ENCODE measurements around the gene PSG3.
"Not testable (repeated sequence)": the region's sequence is repeated elsewhere in the genome, so short reads cannot be mapped to it uniquely, and the experiment has no call there.

The PSG3 gene

DNA sequence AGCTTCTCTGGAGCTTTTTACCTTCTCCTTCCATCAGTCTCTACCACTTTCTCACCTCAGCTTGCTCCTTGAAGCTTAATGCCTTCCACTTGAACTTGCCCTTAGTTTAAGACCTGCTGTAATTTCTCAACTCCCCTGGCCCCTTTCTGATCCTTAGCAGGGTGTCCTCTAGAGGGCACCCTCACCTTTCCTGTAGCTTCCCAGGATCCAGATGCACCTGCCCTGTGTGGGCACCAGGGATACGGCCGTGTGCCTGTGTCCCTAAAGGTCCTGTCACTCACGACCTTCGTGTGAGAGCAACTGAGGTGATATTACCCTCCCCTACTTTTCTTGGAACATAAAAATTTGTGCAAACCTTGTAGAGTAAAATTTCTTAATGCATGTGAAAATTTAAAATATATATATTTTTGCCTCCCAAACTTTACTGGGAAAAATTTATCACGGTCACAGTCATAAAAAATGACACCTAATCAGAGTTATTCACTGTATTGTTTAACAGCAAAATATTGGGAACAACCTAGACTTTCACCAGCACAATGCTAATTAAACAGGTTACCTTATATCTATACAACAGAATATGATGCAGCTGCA is 46.4 kb downstream of the PSG3 start:
- DNase-seq: no peak

DNA sequence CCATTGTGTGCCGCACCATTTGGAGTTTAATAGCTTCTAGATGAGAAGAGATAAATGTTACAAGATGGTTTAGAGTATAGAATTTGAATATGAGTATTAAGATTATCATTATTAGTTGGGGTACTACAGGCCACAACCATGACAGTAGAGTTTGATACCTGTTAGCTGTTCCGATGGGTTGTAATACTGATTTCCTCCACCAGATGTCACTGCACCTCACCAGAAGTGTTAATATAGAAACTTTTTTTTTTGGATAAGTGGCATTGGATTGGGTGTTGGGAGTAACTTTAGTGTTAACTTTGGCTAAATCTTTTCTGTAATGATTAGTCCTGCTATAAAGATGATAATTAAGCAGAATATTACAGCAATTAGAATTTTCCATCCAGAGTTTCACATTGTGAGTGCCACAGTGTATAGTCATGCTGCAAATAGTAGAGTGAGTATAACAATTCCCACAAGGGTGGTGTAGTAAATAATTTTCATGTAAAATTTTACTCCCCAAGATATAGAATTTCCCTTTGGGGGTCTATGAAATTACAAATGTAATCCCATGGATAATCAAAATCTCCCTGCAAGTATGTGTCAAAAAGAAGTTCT is 56.3 kb downstream of the PSG3 start:
- no peak for DNase-seq

DNA sequence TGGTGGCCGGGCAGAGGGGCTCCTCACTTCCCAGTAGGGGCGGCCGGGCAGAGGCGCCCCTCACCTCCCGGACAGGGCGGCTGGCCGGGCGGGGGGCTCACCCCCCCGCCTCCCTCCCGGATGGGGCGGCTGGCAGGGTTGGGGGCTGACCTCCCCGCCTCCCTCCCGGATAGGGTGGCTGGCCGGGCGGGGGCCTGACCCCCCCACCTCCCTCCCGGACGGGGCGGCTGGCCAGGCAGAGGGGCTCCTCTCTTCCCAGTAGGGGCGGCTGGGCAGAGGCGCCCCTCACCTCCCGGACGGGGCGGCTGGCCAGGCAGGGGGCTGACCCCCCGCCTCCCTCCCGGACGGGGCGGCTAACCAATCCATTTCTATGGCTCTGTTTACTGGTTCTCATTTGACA is 64.0 kb downstream of the PSG3 start:
- DNase-seq: not testable (repeated sequence)

DNA sequence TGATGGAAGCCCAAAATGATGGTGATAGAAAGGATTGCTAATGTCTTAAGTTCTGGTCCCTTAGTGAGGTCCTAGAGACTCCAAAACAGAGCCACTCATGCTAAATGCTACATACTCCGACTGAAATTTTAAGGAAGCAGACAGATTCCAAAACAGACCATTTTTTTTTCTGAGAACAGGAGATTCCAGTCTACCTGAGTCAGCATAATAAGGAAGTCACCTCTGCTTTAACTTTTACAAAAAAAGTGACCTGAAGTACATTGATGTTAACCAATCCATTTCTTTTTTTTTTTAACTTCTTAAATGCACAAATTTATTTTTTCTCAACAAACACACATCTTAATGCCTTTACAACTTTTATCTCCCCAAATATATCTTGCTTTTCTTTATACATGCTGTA is 65.7 kb downstream of the PSG3 start:
- not testable (repeated sequence) for DNase-seq

Data from NCI-H510A (cell line).